SK-N-SH treated with all-trans-retinoic acid at 6 μM for 48 hours (cell line): ENCODE data around the gene ZNF547.

Experiments used
- ATAC-seq: fragments of 200-7000 bp; cut with Tn5 transposase; 3 replicates; pipeline ENCODE4 v1.9.1; 2020; ENCODE audit warnings: mild to moderate bottlenecking, moderate library complexity
- ARNTL ChIP-seq: fragments of 450-650 bp; formaldehyde crosslinking; IDR thresholded peaks from 2 replicates; pipeline ENCODE4 v1.5.0; 2020; ENCODE audit warnings: low read depth, mild to moderate bottlenecking, moderate library complexity, borderline replicate concordance
- BACH2 ChIP-seq: fragments of 250-450 bp; sonication (Bioruptor Pico); IDR thresholded peaks from 2 replicates; pipeline ENCODE4 v1.9.0; 2021; ENCODE audit warnings: mild to moderate bottlenecking, borderline replicate concordance
- CSDC2 ChIP-seq: fragments of 250-450 bp; sonication (Bioruptor Pico); IDR thresholded peaks from 2 replicates; pipeline ENCODE4 v1.5.0; 2020; ENCODE audit warnings: mild to moderate bottlenecking, moderate library complexity
- ESRRG ChIP-seq: fragments of 250-450 bp; sonication (Bioruptor Pico); IDR thresholded peaks from 2 replicates; pipeline ENCODE4 v1.6.1; 2021; ENCODE audit warnings: mild to moderate bottlenecking
- GLIS3 ChIP-seq: fragments of 250-450 bp; sonication (Bioruptor Pico); IDR thresholded peaks from 2 replicates; pipeline ENCODE4 v1.5.0; 2020; ENCODE audit warnings: mild to moderate bottlenecking, moderate library complexity
- ISL1 ChIP-seq: fragments of 250-450 bp; sonication (Bioruptor Pico); IDR thresholded peaks from 2 replicates; pipeline ENCODE4 v2.1.2; 2022; ENCODE audit warnings: mild to moderate bottlenecking, moderate library complexity
- OSR1 ChIP-seq: fragments of 250-450 bp; sonication (Bioruptor Pico); IDR thresholded peaks from 2 replicates; pipeline ENCODE4 v1.8.0; 2022; ENCODE audit warnings: moderate library complexity, mild to moderate bottlenecking, inconsistent platforms
- PPARA ChIP-seq: fragments of 250-450 bp; sonication (Bioruptor Pico); IDR thresholded peaks from 2 replicates; pipeline ENCODE4 v1.5.0; 2020; ENCODE audit warnings: mild to moderate bottlenecking, borderline replicate concordance
- RARB ChIP-seq: fragments of 250-450 bp; sonication (Bioruptor Pico); IDR thresholded peaks from 2 replicates; pipeline ENCODE4 v1.8.0; 2021; ENCODE audit warnings: mild to moderate bottlenecking, moderate library complexity
- SNAI2 ChIP-seq: fragments of 250-450 bp; sonication (Bioruptor Pico); IDR thresholded peaks from 2 replicates; pipeline ENCODE4 v1.5.0; 2020; ENCODE audit warnings: mild to moderate bottlenecking, moderate library complexity
- TCF4 ChIP-seq: fragments of 250-450 bp; sonication (Bioruptor Pico); IDR thresholded peaks from 2 replicates; pipeline ENCODE4 v1.8.0; 2021; ENCODE audit warnings: mild to moderate bottlenecking, moderate library complexity, borderline replicate concordance
- TOX ChIP-seq: fragments of 250-450 bp; sonication (Bioruptor Pico); IDR thresholded peaks from 2 replicates; pipeline ENCODE4 v1.8.0; 2021; ENCODE audit warnings: mild to moderate bottlenecking, moderate library complexity, borderline replicate concordance
- TSHZ2 ChIP-seq: fragments of 250-450 bp; sonication (Bioruptor Pico); IDR thresholded peaks from 2 replicates; pipeline ENCODE4 v1.5.0; 2020; ENCODE audit warnings: mild to moderate bottlenecking, moderate library complexity
- ZC3H10 ChIP-seq: fragments of 250-450 bp; sonication (Bioruptor Pico); IDR thresholded peaks from 2 replicates; pipeline ENCODE4 v1.5.1; 2021; ENCODE audit warnings: mild to moderate bottlenecking, moderate library complexity
- ZFP3 ChIP-seq: fragments of 250-450 bp; sonication (Bioruptor Pico); IDR thresholded peaks from 2 replicates; pipeline ENCODE4 v1.5.0; 2020; ENCODE audit warnings: mild to moderate bottlenecking, moderate library complexity
- ZFP30 ChIP-seq: fragments of 450-650 bp; formaldehyde crosslinking; IDR thresholded peaks from 2 replicates; pipeline ENCODE4 v1.5.0; 2022; ENCODE audit warnings: mild to moderate bottlenecking, moderate library complexity
- ZNF565 ChIP-seq: fragments of 450-650 bp; formaldehyde crosslinking; conservative IDR thresholded peaks from 2 replicates; pipeline ENCODE4 v1.5.0; 2020; ENCODE audit warnings: low read depth, mild to moderate bottlenecking, moderate library complexity
- ZNF70 ChIP-seq: fragments of 450-650 bp; formaldehyde crosslinking; IDR thresholded peaks from 2 replicates; pipeline ENCODE4 v1.5.0; 2020; ENCODE audit warnings: mild to moderate bottlenecking, moderate library complexity
- ZNF8 ChIP-seq: fragments of 450-650 bp; formaldehyde crosslinking; IDR thresholded peaks from 2 replicates; pipeline ENCODE4 v1.5.0; 2020; ENCODE audit warnings: mild to moderate bottlenecking, moderate library complexity
- TF ChIP-seq, protein P1 (sequence below): fragments of 250-450 bp; sonication (Bioruptor Pico); IDR thresholded peaks from 2 replicates; pipeline ENCODE4 v1.5.1; 2020; ENCODE audit warnings: low read depth, mild to moderate bottlenecking, moderate library complexity
- TF ChIP-seq, protein P2 (sequence below): fragments of 250-450 bp; sonication (Bioruptor Pico); IDR thresholded peaks from 2 replicates; pipeline ENCODE4 v1.5.1; 2021; ENCODE audit warnings: mild to moderate bottlenecking, moderate library complexity
- TF ChIP-seq, protein P3 (sequence below): fragments of 250-450 bp; sonication (Bioruptor Pico); IDR thresholded peaks from 2 replicates; pipeline ENCODE4 v1.8.0; 2020; ENCODE audit warnings: mild to moderate bottlenecking, moderate library complexity, borderline replicate concordance
- TF ChIP-seq, protein P4 (sequence below): fragments of 250-450 bp; sonication (Bioruptor Pico); IDR thresholded peaks from 2 replicates; pipeline ENCODE4 v1.8.0; 2021; ENCODE audit warnings: low read depth, mild to moderate bottlenecking, moderate library complexity, borderline replicate concordance

ZNF547 gene

GRCh38 chr19:57338877-57339276, 24.5 kb upstream of the ZNF547 start:
- ATAC-seq = no peak
- TF ChIP-seq, protein P1, sequence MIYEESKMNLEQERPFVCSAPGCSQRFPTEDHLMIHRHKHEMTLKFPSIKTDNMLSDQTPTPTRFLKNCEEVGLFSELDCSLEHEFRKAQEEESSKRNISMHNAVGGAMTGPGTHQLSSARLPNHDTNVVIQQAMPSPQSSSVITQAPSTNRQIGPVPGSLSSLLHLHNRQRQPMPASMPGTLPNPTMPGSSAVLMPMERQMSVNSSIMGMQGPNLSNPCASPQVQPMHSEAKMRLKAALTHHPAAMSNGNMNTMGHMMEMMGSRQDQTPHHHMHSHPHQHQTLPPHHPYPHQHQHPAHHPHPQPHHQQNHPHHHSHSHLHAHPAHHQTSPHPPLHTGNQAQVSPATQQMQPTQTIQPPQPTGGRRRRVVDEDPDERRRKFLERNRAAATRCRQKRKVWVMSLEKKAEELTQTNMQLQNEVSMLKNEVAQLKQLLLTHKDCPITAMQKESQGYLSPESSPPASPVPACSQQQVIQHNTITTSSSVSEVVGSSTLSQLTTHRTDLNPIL (CRISPR knock-in tag) = no peak
- TF ChIP-seq, protein P2, sequence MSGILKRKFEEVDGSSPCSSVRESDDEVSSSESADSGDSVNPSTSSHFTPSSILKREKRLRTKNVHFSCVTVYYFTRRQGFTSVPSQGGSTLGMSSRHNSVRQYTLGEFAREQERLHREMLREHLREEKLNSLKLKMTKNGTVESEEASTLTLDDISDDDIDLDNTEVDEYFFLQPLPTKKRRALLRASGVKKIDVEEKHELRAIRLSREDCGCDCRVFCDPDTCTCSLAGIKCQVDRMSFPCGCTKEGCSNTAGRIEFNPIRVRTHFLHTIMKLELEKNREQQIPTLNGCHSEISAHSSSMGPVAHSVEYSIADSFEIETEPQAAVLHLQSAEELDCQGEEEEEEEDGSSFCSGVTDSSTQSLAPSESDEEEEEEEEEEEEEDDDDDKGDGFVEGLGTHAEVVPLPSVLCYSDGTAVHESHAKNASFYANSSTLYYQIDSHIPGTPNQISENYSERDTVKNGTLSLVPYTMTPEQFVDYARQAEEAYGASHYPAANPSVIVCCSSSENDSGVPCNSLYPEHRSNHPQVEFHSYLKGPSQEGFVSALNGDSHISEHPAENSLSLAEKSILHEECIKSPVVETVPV (CRISPR knock-in tag) = no peak
- no peak for TF ChIP-seq BACH2 (CRISPR knock-in tag)
- no peak for TF ChIP-seq GLIS3
- no peak for TF ChIP-seq TCF4
- no peak for TF ChIP-seq ZFP30 (CRISPR knock-in tag)
- TF ChIP-seq RARB (CRISPR knock-in tag) = no peak
- TF ChIP-seq ZNF70 (CRISPR knock-in tag) = no peak
- no peak for TF ChIP-seq ZNF565
- no peak for TF ChIP-seq SNAI2 (CRISPR knock-in tag)
- no peak for TF ChIP-seq ZNF8 (CRISPR knock-in tag)
- no peak for TF ChIP-seq TSHZ2 (CRISPR knock-in tag)
- TF ChIP-seq ZFP3 (CRISPR knock-in tag) = no peak
- no peak for TF ChIP-seq ESRRG (CRISPR knock-in tag)
- no peak for TF ChIP-seq OSR1 (CRISPR knock-in tag)
- TF ChIP-seq TOX (CRISPR knock-in tag) = no peak
- TF ChIP-seq, protein P3, sequence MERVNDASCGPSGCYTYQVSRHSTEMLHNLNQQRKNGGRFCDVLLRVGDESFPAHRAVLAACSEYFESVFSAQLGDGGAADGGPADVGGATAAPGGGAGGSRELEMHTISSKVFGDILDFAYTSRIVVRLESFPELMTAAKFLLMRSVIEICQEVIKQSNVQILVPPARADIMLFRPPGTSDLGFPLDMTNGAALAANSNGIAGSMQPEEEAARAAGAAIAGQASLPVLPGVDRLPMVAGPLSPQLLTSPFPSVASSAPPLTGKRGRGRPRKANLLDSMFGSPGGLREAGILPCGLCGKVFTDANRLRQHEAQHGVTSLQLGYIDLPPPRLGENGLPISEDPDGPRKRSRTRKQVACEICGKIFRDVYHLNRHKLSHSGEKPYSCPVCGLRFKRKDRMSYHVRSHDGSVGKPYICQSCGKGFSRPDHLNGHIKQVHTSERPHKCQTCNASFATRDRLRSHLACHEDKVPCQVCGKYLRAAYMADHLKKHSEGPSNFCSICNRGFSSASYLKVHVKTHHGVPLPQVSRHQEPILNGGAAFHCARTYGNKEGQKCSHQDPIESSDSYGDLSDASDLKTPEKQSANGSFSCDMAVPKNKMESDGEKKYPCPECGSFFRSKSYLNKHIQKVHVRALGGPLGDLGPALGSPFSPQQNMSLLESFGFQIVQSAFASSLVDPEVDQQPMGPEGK (CRISPR knock-in tag) = no peak
- no peak for TF ChIP-seq PPARA (CRISPR knock-in tag)
- no peak for TF ChIP-seq ARNTL (CRISPR knock-in tag)
- TF ChIP-seq, all 23 proteins: peak for 0

- TF ChIP-seq, protein P4, sequence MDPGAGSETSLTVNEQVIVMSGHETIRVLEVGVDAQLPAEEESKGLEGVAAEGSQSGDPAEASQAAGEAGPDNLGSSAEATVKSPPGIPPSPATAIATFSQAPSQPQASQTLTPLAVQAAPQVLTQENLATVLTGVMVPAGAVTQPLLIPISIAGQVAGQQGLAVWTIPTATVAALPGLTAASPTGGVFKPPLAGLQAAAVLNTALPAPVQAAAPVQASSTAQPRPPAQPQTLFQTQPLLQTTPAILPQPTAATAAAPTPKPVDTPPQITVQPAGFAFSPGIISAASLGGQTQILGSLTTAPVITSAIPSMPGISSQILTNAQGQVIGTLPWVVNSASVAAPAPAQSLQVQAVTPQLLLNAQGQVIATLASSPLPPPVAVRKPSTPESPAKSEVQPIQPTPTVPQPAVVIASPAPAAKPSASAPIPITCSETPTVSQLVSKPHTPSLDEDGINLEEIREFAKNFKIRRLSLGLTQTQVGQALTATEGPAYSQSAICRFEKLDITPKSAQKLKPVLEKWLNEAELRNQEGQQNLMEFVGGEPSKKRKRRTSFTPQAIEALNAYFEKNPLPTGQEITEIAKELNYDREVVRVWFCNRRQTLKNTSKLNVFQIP (CRISPR knock-in tag) = no peak
- TF ChIP-seq ZC3H10 (no peak), SNAI2 (CRISPR knock-in tag) (no peak), ESRRG (CRISPR knock-in tag) (no peak), ISL1 (CRISPR knock-in tag) (no peak), ZNF565 (no peak), ZNF70 (CRISPR knock-in tag) (no peak), ZFP30 (CRISPR knock-in tag) (no peak), CSDC2 (CRISPR knock-in tag) (no peak), TSHZ2 (CRISPR knock-in tag) (no peak), RARB (CRISPR knock-in tag) (no peak), ARNTL (CRISPR knock-in tag) (no peak), ZNF8 (CRISPR knock-in tag) (no peak), BACH2 (CRISPR knock-in tag) (no peak), PPARA (CRISPR knock-in tag) (no peak)
- ATAC-seq = no peak
These were observed 20.8 kb upstream of the ZNF547 start for GRCh38 chr19:57342582-57342981.
